Lower leg skin (tissue), 3 donors: ENCODE results near the gene TUBB1.

Experiments
- CTCF ChIP-seq, 3 donors: fragments of 450-650 bp; IDR thresholded peaks; one replicate each; pipeline ENCODE4 v1.5.1; 2016; ENCODE audit warnings: antibody characterized with exemption in 3 of 3, mild to moderate bottlenecking in 3 of 3, moderate library complexity in 2 of 3
- POLR2A ChIP-seq, 2 donors: fragments of 450-650 bp; IDR thresholded peaks; one replicate each; pipeline ENCODE4 v1.6.1; 2016 to 2017; ENCODE audit warnings: antibody characterized with exemption in 2 of 2, mild to moderate bottlenecking in 1 of 2, moderate library complexity in 1 of 2

DNA sequence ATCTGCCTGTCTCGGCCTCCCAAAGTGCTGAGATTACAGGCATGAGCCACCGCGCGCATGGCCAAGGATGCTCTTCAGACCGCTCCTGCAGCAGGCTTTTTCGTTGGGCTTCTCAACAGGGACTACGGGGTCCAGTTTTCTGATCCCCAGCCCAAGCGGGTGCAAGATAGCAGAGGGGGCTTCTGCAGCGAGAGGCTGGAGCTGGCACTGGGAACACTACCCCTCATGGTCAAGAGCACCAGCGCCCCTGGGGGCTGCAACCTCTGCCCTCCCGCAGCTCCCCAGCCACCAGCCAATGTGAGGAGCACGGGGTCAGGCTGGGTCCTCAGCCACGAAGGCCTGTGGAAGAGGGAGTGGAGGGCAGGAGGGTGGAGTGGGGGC, 18.2 kb upstream of the TUBB1 start:
- TF ChIP-seq POLR2A (IDR thresholded peaks at IDR 0.05) (no peak), CTCF (IDR thresholded peaks at IDR 0.05) (no peak)
